ENCODE data around the gene SMOC2.

DNA sequence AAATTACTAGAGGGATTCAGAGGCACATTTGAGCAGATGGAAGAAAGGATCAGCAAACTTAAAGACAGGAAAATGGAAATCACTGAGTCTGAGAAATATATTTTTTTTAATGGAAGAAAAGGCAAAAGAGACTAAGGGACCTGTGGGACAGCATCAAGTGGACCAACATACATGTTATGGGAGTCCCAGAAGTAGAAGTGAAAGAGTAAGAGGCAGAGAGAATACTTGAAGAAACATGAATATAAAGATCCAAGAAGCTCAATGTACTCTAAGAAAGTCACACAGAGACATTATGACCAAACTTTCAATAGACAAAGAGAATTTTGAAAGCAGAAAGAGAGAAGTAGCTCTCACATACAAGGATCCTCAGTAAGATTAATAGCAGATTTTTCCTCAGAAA lies 39.5 kb downstream of the SMOC2 start:
- TF ChIP-seq, protein P1, sequence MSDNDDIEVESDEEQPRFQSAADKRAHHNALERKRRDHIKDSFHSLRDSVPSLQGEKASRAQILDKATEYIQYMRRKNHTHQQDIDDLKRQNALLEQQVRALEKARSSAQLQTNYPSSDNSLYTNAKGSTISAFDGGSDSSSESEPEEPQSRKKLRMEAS (IDR thresholded peaks at IDR 0.05) = no peak
- TF ChIP-seq CEBPB (IDR thresholded peaks at IDR 0.05) (no peak), EP300 (IDR thresholded peaks at IDR 0.05; ENCODE audit: borderline replicate concordance) (no peak), RAD21 (IDR thresholded peaks at IDR 0.05; ENCODE audit: low read depth) (no peak), TAF1 (IDR thresholded peaks at IDR 0.05; ENCODE audit: low read depth) (no peak)
- TF ChIP-seq, protein P2, sequence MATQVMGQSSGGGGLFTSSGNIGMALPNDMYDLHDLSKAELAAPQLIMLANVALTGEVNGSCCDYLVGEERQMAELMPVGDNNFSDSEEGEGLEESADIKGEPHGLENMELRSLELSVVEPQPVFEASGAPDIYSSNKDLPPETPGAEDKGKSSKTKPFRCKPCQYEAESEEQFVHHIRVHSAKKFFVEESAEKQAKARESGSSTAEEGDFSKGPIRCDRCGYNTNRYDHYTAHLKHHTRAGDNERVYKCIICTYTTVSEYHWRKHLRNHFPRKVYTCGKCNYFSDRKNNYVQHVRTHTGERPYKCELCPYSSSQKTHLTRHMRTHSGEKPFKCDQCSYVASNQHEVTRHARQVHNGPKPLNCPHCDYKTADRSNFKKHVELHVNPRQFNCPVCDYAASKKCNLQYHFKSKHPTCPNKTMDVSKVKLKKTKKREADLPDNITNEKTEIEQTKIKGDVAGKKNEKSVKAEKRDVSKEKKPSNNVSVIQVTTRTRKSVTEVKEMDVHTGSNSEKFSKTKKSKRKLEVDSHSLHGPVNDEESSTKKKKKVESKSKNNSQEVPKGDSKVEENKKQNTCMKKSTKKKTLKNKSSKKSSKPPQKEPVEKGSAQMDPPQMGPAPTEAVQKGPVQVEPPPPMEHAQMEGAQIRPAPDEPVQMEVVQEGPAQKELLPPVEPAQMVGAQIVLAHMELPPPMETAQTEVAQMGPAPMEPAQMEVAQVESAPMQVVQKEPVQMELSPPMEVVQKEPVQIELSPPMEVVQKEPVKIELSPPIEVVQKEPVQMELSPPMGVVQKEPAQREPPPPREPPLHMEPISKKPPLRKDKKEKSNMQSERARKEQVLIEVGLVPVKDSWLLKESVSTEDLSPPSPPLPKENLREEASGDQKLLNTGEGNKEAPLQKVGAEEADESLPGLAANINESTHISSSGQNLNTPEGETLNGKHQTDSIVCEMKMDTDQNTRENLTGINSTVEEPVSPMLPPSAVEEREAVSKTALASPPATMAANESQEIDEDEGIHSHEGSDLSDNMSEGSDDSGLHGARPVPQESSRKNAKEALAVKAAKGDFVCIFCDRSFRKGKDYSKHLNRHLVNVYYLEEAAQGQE (IDR thresholded peaks at IDR 0.05; ENCODE audit: low read depth) = no peak
